ENCODE data around the gene CUL5.

CUL5 gene

DNA sequence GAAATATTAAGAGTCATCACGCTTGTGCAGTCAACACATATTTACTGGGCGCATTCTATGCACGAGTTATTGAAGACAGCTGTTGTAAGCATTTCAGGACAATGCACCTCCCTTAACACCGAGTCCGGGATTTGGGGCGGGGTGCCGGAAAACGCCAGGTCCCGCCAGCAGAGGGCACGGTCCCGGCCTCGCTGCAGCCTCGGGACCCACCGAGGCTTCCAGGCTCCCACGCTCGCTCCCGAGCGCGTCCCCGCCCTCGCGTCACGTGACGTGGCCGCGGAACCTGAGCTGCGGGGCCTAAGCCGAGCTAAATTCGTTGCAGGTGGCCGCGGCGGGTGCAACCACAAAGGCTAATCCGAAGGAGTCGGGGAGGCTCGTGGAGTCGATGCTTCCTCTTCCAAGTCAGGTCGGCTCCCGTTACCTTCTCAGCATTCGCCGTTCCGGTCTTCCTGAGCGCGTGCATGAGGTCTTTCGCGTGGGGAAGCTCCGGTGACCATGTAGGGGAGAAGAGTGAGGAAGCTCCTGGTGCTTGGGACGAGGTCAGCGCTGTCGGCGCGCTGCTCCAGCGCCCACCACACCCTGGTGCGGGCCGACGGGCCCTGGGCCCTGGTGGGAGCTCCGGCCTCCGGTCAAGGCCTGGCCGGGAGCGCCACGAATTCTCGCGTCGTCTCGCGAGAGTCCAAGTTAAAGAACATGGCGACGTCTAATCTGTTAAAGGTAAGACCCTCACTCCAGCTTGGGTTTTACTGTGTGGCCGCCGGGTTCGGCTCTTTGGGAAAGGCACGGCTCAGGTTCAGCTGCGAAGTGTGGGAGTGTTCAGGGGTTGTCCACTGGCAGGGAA is at the start of gene CUL5:
CUL5 (plus strand) TSS at position 243 of the 841 bp plus-strand sequence; CDS start at position 694, 451 bp downstream.
- TF ChIP-seq, protein P1, sequence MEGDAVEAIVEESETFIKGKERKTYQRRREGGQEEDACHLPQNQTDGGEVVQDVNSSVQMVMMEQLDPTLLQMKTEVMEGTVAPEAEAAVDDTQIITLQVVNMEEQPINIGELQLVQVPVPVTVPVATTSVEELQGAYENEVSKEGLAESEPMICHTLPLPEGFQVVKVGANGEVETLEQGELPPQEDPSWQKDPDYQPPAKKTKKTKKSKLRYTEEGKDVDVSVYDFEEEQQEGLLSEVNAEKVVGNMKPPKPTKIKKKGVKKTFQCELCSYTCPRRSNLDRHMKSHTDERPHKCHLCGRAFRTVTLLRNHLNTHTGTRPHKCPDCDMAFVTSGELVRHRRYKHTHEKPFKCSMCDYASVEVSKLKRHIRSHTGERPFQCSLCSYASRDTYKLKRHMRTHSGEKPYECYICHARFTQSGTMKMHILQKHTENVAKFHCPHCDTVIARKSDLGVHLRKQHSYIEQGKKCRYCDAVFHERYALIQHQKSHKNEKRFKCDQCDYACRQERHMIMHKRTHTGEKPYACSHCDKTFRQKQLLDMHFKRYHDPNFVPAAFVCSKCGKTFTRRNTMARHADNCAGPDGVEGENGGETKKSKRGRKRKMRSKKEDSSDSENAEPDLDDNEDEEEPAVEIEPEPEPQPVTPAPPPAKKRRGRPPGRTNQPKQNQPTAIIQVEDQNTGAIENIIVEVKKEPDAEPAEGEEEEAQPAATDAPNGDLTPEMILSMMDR (IDR thresholded peaks at IDR 0.05; ENCODE audit: low read depth, low read length, poor library complexity, severe bottlenecking), result peak; percentile 85
- TF ChIP-seq EZH2phosphoT487 (IDR thresholded peaks at IDR 0.05; ENCODE audit: borderline replicate concordance, low read length), result no peak
- Histone ChIP-seq H3K9me3 (ENCODE audit: control insufficient read depth, insufficient read depth, low read length) (no peaks in the 10 kb centered on the region), H3K4me3 (ENCODE audit: low read length) (peak within 1 kb of the TSS; percentile 100), H3F3A (ENCODE audit: control insufficient read depth, insufficient read depth) (no peaks in the 10 kb centered on the region), H3K36me3 (ENCODE audit: control insufficient read depth, low read length) (peaks cover 22% of the 10 kb centered on the region), H3K4me1 (ENCODE audit: control insufficient read depth, low read length) (peaks cover 26% of the 10 kb centered on the region), H3K27ac (ENCODE audit: low read depth, low read length) (peak within 1 kb of the TSS; percentile 84), H3K4me2 (ENCODE audit: low read length) (peak within 1 kb of the TSS; percentile 62), H3K79me2 (ENCODE audit: control insufficient read depth, low read length) (peaks cover 55% of the 10 kb centered on the region), H3K9me2 (replicated peaks; ENCODE audit: control insufficient read depth, low read length) (no peaks in the 10 kb centered on the region), H4K20me1 (ENCODE audit: control insufficient read depth, insufficient read depth, low read depth, low read length) (peaks cover 12% of the 10 kb centered on the region), H3K27me3 (ENCODE audit: control insufficient read depth, low read length) (no peaks in the 10 kb centered on the region)

DNA sequence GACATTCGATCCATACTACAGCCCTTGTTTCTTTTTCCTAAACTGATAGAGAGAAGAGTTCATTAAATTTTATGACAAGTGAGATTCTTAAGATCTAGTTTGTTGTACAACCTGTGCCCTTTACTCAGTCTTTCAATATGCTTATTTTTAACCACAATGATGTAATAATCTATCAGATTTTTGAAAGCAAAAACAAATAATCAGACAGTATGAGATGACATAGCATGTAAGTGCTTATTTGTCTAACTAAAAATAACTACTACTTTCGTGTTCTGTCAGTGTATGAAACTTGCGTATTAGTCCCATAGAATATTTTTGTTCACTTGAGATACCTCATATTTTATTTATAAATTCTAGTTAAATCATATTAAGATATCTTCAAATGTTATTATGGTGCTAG is 47.2 kb upstream of the CUL5 start:
- no peaks in the 10 kb centered on the region for H3F3A ChIP-seq (ENCODE audit: control insufficient read depth, insufficient read depth)
- no peaks in the 10 kb centered on the region for H4K20me1 ChIP-seq (ENCODE audit: control insufficient read depth, insufficient read depth, low read depth, low read length)
- no peak overlapping the region for H3K27ac ChIP-seq (ENCODE audit: low read depth, low read length)
- no peaks in the 10 kb centered on the region for H3K4me1 ChIP-seq (ENCODE audit: control insufficient read depth, low read length)
- H3K9me3 ChIP-seq (ENCODE audit: control insufficient read depth, insufficient read depth, low read length), result no peaks in the 10 kb centered on the region
- H3K9me2 ChIP-seq (replicated peaks; ENCODE audit: control insufficient read depth, low read length), result no peaks in the 10 kb centered on the region
- H3K79me2 ChIP-seq (ENCODE audit: control insufficient read depth, low read length), result no peaks in the 10 kb centered on the region
- TF ChIP-seq, protein P1 (IDR thresholded peaks at IDR 0.05; ENCODE audit: low read depth, low read length, poor library complexity, severe bottlenecking), result no peak
- TF ChIP-seq EZH2phosphoT487 (IDR thresholded peaks at IDR 0.05; ENCODE audit: borderline replicate concordance, low read length), result no peak
- H3K27me3 ChIP-seq (ENCODE audit: control insufficient read depth, low read length), result no peaks in the 10 kb centered on the region
- H3K36me3 ChIP-seq (ENCODE audit: control insufficient read depth, low read length), result no peaks in the 10 kb centered on the region; the same call in 1 of the 2 replicates
- H3K4me2 ChIP-seq (ENCODE audit: low read length), result no peak overlapping the region
- no peak overlapping the region for H3K4me3 ChIP-seq (ENCODE audit: low read length)

DNA sequence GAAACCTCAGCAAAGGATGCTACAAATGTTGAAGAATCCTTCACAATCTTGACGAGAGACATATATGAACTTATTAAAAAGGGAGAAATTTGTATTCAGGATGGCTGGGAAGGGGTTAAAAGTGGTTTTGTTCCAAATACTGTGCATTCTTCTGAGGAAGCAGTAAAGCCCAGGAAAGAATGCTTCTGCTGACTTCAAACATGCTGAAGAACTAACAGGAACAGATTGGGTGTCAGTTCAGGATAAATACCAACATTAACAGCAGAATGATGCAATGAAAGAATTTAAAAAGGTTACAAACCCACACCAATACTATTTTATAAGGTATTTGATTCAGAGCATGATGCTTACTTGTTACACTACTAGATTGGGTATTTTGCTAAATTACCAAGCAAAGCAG is 46.5 kb upstream of the CUL5 start:
- H3K4me2 ChIP-seq (ENCODE audit: low read length), result no peak overlapping the region
- H3K4me1 ChIP-seq (ENCODE audit: control insufficient read depth, low read length), result no peaks in the 10 kb centered on the region
- H3K36me3 ChIP-seq (ENCODE audit: control insufficient read depth, low read length), result no peaks in the 10 kb centered on the region; the same call in 1 of the 2 replicates
- H3K4me3 ChIP-seq (ENCODE audit: low read length), result no peak overlapping the region
- H3K27me3 ChIP-seq (ENCODE audit: control insufficient read depth, low read length), result no peaks in the 10 kb centered on the region
- H4K20me1 ChIP-seq (ENCODE audit: control insufficient read depth, insufficient read depth, low read depth, low read length), result no peaks in the 10 kb centered on the region
- H3K79me2 ChIP-seq (ENCODE audit: control insufficient read depth, low read length), result no peaks in the 10 kb centered on the region
- TF ChIP-seq, protein P1 (IDR thresholded peaks at IDR 0.05; ENCODE audit: low read depth, low read length, poor library complexity, severe bottlenecking), result no peak
- TF ChIP-seq EZH2phosphoT487 (IDR thresholded peaks at IDR 0.05; ENCODE audit: borderline replicate concordance, low read length), result no peak
- H3K9me2 ChIP-seq (replicated peaks; ENCODE audit: control insufficient read depth, low read length), result no peaks in the 10 kb centered on the region
- H3K9me3 ChIP-seq (ENCODE audit: control insufficient read depth, insufficient read depth, low read length), result no peaks in the 10 kb centered on the region
- H3K27ac ChIP-seq (ENCODE audit: low read depth, low read length), result no peak overlapping the region
- H3F3A ChIP-seq (ENCODE audit: control insufficient read depth, insufficient read depth), result no peaks in the 10 kb centered on the region

Measured in DOHH2 (cell line).